ENCODE results near the gene FBXL15. TPM values are rescaled to one million over a fixed set of nuclear protein-coding genes. Genes with fewer than 3 reads are reported as not detected.

The FBXL15 gene
- total and polyA plus RNA-seq, 9 of the 15 experiments (the other 6 are each of a cell fraction or from before 2014, with no cell fraction given), result 0.08 to 25.9 (median 3.5) TPM

DNA sequence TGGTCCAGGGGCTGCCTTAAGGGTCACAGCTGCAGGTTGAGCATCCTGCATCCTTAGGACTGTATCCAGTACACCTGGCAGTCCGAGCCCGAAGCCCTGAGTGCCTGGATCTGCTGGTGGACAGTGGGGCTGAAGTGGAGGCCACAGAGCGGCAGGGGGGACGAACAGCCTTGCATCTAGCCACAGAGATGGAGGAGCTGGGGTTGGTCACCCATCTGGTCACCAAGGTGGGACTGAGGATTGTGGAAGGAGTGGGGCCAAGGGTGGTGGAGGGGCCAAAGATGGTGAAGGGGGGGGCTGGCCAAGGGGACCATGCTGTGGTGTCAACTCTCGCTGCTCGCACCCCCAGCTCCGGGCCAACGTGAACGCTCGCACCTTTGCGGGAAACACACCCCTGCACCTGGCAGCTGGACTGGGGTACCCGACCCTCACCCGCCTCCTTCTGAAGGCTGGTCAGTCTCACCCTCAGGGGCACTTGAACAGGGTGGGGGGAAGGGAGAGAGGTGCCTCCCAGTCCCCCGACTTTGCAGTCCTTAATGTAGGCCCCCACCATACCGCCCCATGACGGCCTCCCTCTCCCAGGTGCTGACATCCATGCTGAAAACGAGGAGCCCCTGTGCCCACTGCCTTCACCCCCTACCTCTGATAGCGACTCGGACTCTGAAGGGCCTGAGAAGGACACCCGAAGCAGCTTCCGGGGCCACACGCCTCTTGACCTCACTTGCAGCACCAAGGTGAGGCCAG, 19.9 kb upstream of the FBXL15 start:
- no peaks in the 10 kb centered on the region for H4K20me1 ChIP-seq (replicated peaks; ENCODE audit: control insufficient read depth, insufficient read depth, low read length)
- no peaks in the 10 kb centered on the region for H3K9me1 ChIP-seq (ENCODE audit: control insufficient read depth, insufficient read depth, low read length)
- H3K9me3 ChIP-seq (replicated peaks; ENCODE audit: control insufficient read depth, insufficient read depth, low read depth, low read length), result no peaks in the 10 kb centered on the region
- WGBS (ENCODE audit: insufficient coverage, low coverage, missing lambda C conversion rate), result 87% methylated on average over 6 of the region's 22 CpGs
- H2AFZ ChIP-seq (ENCODE audit: low read depth, low read length), result no peak overlapping the region
- H3K4me2 ChIP-seq (ENCODE audit: insufficient read depth, low read length), result no peak overlapping the region
- H3K9ac ChIP-seq (ENCODE audit: insufficient read depth in 1 of 2, low read depth in 2 of 2, low read length in 2 of 2), result no peak overlapping the region
- no peak for DNase-seq (ENCODE audit: extremely low read depth in 1 of 4, low spot score in 3 of 4)
- TF ChIP-seq, protein P1, sequence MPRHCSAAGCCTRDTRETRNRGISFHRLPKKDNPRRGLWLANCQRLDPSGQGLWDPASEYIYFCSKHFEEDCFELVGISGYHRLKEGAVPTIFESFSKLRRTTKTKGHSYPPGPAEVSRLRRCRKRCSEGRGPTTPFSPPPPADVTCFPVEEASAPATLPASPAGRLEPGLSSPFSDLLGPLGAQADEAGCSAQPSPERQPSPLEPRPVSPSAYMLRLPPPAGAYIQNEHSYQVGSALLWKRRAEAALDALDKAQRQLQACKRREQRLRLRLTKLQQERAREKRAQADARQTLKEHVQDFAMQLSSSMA (CRISPR knock-in tag; IDR thresholded peaks at IDR 0.05), result no peak
- no peak for TF ChIP-seq SMARCA5 (IDR thresholded peaks at IDR 0.05)
- intact Hi-C loops (cut with micrococcal nuclease), result no loop called here
- no peak overlapping the region for H3K27ac ChIP-seq (ENCODE audit: extremely low read depth, low read depth, low read length)
- POLR2A ChIA-PET, result no interaction called here
- no peak for ATAC-seq
- no peak overlapping the region for H3K4me3 ChIP-seq
- no peak for FAIRE-seq
- H3K79me2 ChIP-seq (ENCODE audit: control insufficient read depth, insufficient read depth, low read length), result peaks cover 7% of the 10 kb centered on the region; the same call in 1 of the 3 replicates
- no peaks in the 10 kb centered on the region for H3K27me3 ChIP-seq (ENCODE audit: control insufficient read depth in 2 of 2, insufficient read depth in 2 of 2, low read length in 2 of 2)
- CTCF ChIA-PET (ENCODE audit: low intra/inter-chr PET ratio), result no interaction called here
- in situ Hi-C loops (cut with MboI), result no loop called here
- peaks cover 16% of the 10 kb centered on the region; the same call in 1 of the 3 replicates for H3K36me3 ChIP-seq (ENCODE audit: control insufficient read depth, insufficient read depth, low read length)
- no TSS peak for BruUV-seq (replicated peaks)
- peaks cover 17 to 61% of the 10 kb centered on the region in 2 experiments; a peak in 4 of 5 replicates for H3K4me1 ChIP-seq (replicated peaks in 1 of 2; ENCODE audit: control insufficient read depth in 2 of 2, insufficient read depth in 2 of 2, low read length in 2 of 2)

DNA sequence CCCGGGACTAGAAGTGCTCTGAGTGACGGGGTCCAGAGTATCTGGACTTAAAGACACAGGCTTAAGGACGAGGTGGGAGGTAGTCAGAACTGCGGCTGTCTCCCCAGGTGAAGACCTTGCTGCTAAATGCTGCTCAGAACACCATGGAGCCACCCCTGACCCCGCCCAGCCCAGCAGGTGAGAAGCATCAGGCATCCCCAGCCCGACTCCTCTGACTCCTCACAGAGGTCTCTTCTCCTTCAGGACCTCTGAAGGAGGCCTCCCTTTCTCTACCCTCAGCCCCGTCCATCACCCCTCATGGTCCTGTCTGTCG, 19.3 kb upstream of the FBXL15 start:
- H3K4me1 ChIP-seq (replicated peaks in 1 of 2; ENCODE audit: control insufficient read depth in 2 of 2, insufficient read depth in 2 of 2, low read length in 2 of 2), result peaks cover 12 to 56% of the 10 kb centered on the region in 2 experiments; a peak in 4 of 5 replicates
- no peaks in the 10 kb centered on the region for H3K9me1 ChIP-seq (ENCODE audit: control insufficient read depth, insufficient read depth, low read length)
- no peak for ATAC-seq
- ChIA-PET CTCF (ENCODE audit: low intra/inter-chr PET ratio) (no interaction called here), POLR2A (interaction anchor here (1.0 kb wide), 1 partner anchor 50 kb away, joined by 3 read pairs; the partner anchor contains the start of gene C10orf95)
- H2AFZ ChIP-seq (ENCODE audit: low read depth, low read length), result no peak overlapping the region
- no peaks in the 10 kb centered on the region for H3K9me3 ChIP-seq (replicated peaks; ENCODE audit: control insufficient read depth, insufficient read depth, low read depth, low read length)
- TF ChIP-seq, protein P2, sequence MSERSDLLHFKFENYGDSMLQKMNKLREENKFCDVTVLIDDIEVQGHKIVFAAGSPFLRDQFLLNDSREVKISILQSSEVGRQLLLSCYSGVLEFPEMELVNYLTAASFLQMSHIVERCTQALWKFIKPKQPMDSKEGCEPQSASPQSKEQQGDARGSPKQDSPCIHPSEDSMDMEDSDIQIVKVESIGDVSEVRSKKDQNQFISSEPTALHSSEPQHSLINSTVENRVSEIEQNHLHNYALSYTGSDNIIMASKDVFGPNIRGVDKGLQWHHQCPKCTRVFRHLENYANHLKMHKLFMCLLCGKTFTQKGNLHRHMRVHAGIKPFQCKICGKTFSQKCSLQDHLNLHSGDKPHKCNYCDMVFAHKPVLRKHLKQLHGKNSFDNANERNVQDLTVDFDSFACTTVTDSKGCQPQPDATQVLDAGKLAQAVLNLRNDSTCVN (CRISPR knock-in tag; IDR thresholded peaks at IDR 0.05), result no peak
- no peak overlapping the region for H3K27ac ChIP-seq (ENCODE audit: extremely low read depth, low read depth, low read length)
- FAIRE-seq, result no peak
- no peaks in the 10 kb centered on the region for H3K27me3 ChIP-seq (ENCODE audit: control insufficient read depth in 2 of 2, insufficient read depth in 2 of 2, low read length in 2 of 2)
- in situ Hi-C loops (cut with MboI) (no loop called here), intact Hi-C loops (cut with micrococcal nuclease) (no loop called here)
- H3K4me2 ChIP-seq (ENCODE audit: insufficient read depth, low read length), result no peak overlapping the region
- H3K9ac ChIP-seq (ENCODE audit: insufficient read depth in 1 of 2, low read depth in 2 of 2, low read length in 2 of 2), result no peak overlapping the region
- DNase-seq (ENCODE audit: extremely low read depth in 1 of 4, low spot score in 3 of 4), result no peak
- no TSS peak for BruUV-seq (replicated peaks)
- 0 out of 3 replicates have a peak, but pooled peaks cover 2% of the 10 kb centered on the region for H3K79me2 ChIP-seq (ENCODE audit: control insufficient read depth, insufficient read depth, low read length)
- peaks cover 16% of the 10 kb centered on the region; the same call in 1 of the 3 replicates for H3K36me3 ChIP-seq (ENCODE audit: control insufficient read depth, insufficient read depth, low read length)
- WGBS (ENCODE audit: insufficient coverage, low coverage, missing lambda C conversion rate), result 72% methylated on average over 7 of the region's 8 CpGs
- no peak overlapping the region for H3K4me3 ChIP-seq
- H4K20me1 ChIP-seq (replicated peaks; ENCODE audit: control insufficient read depth, insufficient read depth, low read length), result no peaks in the 10 kb centered on the region
